Measurements from ENCODE around the gene TM9SF1.

DNA sequence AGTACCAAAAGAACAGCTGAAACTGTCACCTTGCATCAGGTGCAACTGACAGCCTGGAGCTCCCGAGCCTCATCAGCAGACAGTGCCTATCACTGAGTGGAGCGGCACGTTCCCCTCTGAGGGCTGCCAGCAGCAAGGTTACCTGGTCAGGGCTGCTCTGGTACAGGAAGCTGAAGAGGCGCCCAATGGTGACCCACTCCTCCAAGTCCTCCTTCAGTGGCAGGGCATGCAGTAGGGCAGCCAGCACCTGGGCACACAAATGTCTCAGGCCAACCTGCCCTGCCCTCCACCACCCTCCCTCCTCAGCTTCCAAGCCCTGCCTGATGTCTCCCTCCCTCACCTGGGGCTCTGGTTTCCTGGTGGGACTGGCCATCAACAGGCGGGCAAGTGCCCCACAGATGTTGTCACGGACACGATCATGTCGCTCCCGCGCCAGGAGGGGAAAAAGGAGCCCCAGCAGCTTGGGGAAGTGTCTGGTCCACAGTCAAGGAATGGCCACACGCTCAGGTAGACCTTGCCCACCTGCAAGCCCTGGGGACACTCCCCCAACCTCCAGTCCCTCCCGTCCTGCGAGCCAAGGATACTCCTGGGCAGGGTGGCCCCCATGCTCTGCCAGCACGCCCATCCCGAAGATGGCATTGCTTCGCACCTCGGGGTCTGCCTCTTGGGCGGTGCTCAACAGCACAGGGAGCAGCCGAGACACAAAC, 13.7 kb downstream of the TM9SF1 start:
- TF ChIP-seq CREB1 (IDR thresholded peaks at IDR 0.05; ENCODE audit: low read depth) = no peak
- TF ChIP-seq, protein P1, sequence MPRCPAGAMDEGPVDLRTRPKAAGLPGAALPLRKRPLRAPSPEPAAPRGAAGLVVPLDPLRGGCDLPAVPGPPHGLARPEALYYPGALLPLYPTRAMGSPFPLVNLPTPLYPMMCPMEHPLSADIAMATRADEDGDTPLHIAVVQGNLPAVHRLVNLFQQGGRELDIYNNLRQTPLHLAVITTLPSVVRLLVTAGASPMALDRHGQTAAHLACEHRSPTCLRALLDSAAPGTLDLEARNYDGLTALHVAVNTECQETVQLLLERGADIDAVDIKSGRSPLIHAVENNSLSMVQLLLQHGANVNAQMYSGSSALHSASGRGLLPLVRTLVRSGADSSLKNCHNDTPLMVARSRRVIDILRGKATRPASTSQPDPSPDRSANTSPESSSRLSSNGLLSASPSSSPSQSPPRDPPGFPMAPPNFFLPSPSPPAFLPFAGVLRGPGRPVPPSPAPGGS (IDR thresholded peaks at IDR 0.05; ENCODE audit: borderline replicate concordance, insufficient read depth, low read depth, low read length, poor library complexity, severe bottlenecking) = no peak
- no peak for TF ChIP-seq SMC3 (IDR thresholded peaks at IDR 0.05; ENCODE audit: borderline replicate concordance, low read length)
- TF ChIP-seq, protein P2, sequence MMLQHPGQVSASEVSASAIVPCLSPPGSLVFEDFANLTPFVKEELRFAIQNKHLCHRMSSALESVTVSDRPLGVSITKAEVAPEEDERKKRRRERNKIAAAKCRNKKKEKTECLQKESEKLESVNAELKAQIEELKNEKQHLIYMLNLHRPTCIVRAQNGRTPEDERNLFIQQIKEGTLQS (IDR thresholded peaks at IDR 0.05; ENCODE audit: borderline replicate concordance, extremely low read depth, low read depth, low read length) = no peak
- TF ChIP-seq, protein P3, sequence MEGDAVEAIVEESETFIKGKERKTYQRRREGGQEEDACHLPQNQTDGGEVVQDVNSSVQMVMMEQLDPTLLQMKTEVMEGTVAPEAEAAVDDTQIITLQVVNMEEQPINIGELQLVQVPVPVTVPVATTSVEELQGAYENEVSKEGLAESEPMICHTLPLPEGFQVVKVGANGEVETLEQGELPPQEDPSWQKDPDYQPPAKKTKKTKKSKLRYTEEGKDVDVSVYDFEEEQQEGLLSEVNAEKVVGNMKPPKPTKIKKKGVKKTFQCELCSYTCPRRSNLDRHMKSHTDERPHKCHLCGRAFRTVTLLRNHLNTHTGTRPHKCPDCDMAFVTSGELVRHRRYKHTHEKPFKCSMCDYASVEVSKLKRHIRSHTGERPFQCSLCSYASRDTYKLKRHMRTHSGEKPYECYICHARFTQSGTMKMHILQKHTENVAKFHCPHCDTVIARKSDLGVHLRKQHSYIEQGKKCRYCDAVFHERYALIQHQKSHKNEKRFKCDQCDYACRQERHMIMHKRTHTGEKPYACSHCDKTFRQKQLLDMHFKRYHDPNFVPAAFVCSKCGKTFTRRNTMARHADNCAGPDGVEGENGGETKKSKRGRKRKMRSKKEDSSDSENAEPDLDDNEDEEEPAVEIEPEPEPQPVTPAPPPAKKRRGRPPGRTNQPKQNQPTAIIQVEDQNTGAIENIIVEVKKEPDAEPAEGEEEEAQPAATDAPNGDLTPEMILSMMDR (IDR thresholded peaks at IDR 0.05 in 2 of 3, conservative IDR thresholded peaks at IDR 0.05 in 1 of 3; ENCODE audit: control insufficient read depth in 2 of 3, extremely low read depth in 1 of 3, insufficient read depth in 1 of 3, low read depth in 3 of 3, low read length in 3 of 3) = no peak
- TF ChIP-seq STAT3 (IDR thresholded peaks at IDR 0.05; ENCODE audit: low read depth, low read length) = no peak
- no peak for TF ChIP-seq ZZZ3 (IDR thresholded peaks at IDR 0.05; ENCODE audit: control insufficient read depth, insufficient read length, low read depth)
- no peak for TF ChIP-seq RBBP5 (conservative IDR thresholded peaks at IDR 0.05)
- TF ChIP-seq POLR2AphosphoS2 (IDR thresholded peaks at IDR 0.05; ENCODE audit: low read depth, low read length) = no peak
- TF ChIP-seq SREBF1 (IDR thresholded peaks at IDR 0.05; ENCODE audit: low read length) = no peak
- TF ChIP-seq, protein P4, sequence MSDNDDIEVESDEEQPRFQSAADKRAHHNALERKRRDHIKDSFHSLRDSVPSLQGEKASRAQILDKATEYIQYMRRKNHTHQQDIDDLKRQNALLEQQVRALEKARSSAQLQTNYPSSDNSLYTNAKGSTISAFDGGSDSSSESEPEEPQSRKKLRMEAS (IDR thresholded peaks at IDR 0.05; ENCODE audit: low read depth, low read length) = no peak
- TF ChIP-seq, protein P5, sequence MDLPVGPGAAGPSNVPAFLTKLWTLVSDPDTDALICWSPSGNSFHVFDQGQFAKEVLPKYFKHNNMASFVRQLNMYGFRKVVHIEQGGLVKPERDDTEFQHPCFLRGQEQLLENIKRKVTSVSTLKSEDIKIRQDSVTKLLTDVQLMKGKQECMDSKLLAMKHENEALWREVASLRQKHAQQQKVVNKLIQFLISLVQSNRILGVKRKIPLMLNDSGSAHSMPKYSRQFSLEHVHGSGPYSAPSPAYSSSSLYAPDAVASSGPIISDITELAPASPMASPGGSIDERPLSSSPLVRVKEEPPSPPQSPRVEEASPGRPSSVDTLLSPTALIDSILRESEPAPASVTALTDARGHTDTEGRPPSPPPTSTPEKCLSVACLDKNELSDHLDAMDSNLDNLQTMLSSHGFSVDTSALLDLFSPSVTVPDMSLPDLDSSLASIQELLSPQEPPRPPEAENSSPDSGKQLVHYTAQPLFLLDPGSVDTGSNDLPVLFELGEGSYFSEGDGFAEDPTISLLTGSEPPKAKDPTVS (IDR thresholded peaks at IDR 0.05; ENCODE audit: low read depth, low read length) = no peak
- no peak for TF ChIP-seq BHLHE40 (IDR thresholded peaks at IDR 0.05; ENCODE audit: borderline replicate concordance in 1 of 2, low read depth in 2 of 2, low read length in 1 of 2)

All from GM12878 (cell line).